Spleen (tissue), 7 donors: ENCODE data around the gene OGG1.

Source experiments
- POLR2AphosphoS5 ChIP-seq, 3 donors: sonication (generic); formaldehyde crosslinking; IDR thresholded peaks; one replicate each; pipeline ENCODE4 v1.5.1; 2017; ENCODE audit warnings: antibody characterized with exemption in 3 of 3
- TF ChIP-seq, protein P1 (sequence below), 11 experiments: fragments of 200-600 bp in 7 of 11; fragments of 450-650 bp in 4 of 11; sonication (generic) in 4 of 11; IDR thresholded peaks in 8 of 11; conservative IDR thresholded peaks in 3 of 11; 1 replicate in 7 of 11; 2 replicates in 4 of 11; pipeline versions ENCODE4 v1.4.0 to v1.8.0; 2016 to 2021; ENCODE audit warnings: antibody characterized with exemption in 11 of 11, inconsistent platforms in 4 of 11, mild to moderate bottlenecking in 1 of 11
- donor health status: DM: no; HTN: no; CAD: no; lungs with moderate emphysema.
- donor health status: DM: no; HTN: no; CAD: no.
- donor health status: DM: no; HTN: no; CAD: no.

DNA sequence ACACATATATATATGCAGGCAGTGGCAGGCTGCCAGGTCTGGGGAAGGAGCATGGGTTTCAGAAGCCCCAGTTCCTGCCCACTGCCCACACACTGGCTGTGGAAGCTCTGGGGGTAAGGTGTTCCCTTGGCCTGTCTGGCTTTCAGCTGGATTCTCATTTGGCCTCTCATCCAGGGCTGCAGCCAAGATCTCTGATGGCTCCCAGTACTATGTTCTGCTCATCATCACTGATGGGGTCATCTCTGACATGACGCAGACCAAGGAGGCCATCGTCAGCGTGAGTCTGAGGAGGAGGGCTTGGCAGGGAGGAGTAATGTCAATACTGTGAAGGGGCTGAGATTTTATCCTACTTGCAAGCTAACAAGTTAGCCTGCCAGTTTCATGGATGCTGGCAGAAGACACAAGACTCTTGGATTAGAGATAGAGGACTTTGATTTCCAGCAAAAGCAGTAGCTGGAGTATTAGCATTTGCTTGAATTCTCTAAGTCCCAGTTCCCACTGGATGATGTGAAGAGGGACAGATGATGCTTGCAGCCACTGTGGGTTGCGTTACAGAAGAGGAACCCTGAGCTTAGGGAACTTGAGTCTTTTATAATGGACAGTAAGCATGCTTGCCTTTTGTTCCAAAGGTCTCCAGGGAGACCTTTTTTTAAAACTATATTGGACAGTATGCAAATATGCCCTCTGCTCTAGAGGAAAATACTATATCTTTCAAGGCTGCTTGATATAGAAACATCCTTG, 23.8 kb upstream of the OGG1 start:
- TF ChIP-seq, protein P1, sequence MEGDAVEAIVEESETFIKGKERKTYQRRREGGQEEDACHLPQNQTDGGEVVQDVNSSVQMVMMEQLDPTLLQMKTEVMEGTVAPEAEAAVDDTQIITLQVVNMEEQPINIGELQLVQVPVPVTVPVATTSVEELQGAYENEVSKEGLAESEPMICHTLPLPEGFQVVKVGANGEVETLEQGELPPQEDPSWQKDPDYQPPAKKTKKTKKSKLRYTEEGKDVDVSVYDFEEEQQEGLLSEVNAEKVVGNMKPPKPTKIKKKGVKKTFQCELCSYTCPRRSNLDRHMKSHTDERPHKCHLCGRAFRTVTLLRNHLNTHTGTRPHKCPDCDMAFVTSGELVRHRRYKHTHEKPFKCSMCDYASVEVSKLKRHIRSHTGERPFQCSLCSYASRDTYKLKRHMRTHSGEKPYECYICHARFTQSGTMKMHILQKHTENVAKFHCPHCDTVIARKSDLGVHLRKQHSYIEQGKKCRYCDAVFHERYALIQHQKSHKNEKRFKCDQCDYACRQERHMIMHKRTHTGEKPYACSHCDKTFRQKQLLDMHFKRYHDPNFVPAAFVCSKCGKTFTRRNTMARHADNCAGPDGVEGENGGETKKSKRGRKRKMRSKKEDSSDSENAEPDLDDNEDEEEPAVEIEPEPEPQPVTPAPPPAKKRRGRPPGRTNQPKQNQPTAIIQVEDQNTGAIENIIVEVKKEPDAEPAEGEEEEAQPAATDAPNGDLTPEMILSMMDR (IDR thresholded peaks at IDR 0.05 in 8 of 11, conservative IDR thresholded peaks at IDR 0.05 in 3 of 11) = no peak
- no peak for TF ChIP-seq POLR2AphosphoS5 (IDR thresholded peaks at IDR 0.05)
